GM18867 (cell line): ENCODE data around the gene RAF1.

Experiments
- ATAC-seq: cut with Tn5 transposase; IDR thresholded peaks from one replicate; pipeline ENCODE4 v1.9.1; 2021; ENCODE audit warnings: mild to moderate bottlenecking, moderate library complexity; ENCODE audit not compliant: unreplicated experiment

Gene RAF1

DNA sequence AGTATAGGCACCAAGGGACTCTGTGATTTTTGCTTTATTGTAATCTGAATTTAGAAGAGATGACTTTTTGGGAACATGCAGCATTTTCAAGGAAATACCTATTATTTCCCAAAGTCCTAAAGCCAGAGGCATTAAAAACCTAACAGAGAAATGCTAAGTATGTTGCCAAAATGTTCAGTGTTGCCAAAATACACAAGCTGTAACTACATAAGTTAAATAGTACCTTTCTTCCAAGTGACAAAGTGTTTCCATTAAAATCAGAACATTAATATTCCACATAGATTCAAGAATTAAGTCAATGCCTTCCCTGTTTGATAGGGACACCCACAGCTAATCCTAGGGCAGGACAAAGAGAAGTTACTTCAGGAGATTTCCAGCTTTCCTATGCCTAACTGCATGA lies 65.0 kb downstream of the RAF1 start:
- no peak for ATAC-seq

DNA sequence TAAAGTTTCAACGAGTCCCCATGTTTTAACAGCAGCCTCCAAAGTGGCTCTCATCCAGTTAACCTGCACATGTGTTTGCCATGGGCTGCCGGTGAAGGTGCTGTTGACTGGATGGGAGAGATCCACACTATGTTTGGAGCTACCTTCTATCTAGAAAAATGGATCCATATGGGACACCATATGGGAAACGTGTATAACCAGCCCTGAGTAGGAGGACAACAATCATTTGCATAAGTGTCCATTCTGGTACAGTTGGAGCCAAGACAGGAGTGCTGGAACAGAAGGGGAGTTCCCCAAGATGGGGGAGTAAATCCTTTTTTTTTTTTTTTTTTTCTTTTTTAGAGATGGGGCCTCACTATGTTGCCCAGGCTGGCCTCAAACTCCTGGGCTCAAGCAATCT lies 70.4 kb downstream of the RAF1 start:
- no peak for ATAC-seq

DNA sequence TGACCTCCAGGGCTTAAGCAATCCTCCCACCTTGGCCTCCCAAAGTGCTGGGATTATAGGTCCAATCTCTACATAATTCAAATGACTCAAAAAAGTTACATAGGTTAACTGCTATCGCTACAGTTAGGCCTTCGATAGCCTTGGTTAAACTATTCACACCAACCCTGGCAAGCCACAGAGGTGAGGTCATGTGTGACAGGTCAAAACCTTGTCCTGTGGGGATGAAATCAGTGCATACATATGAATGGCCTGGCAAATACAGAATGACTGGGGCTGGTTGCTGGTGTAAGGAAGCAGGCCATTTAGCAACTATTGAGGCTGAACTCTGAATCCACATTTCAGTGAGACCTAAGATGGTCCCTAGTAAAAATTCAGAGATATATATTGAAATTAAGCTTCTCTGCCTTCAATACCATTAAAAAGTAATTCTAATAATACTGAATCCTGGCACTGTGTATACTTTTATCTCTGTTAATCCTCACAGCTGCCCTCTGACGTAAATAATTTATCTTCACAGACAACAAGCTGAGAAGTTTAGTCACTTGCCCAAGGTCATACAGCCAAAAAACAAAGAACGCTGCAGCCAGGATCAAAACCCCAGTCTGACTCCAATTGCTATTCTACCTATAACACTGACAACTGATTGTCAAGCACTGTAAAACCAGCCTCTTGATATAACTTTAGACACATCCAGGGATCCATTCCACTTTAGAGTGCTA lies 71.8 kb downstream of the RAF1 start:
- ATAC-seq, result no peak

- ATAC-seq, result no peak
Measured at GRCh38 chr3:12591456-12591855, 72.5 kb downstream of the RAF1 start.

- no peak for ATAC-seq
Measured at GRCh38 chr3:12590096-12590495, 73.8 kb downstream of the RAF1 start.

- no peak for ATAC-seq
Measured at GRCh38 chr3:12588039-12589009, 75.6 kb downstream of the RAF1 start.

DNA sequence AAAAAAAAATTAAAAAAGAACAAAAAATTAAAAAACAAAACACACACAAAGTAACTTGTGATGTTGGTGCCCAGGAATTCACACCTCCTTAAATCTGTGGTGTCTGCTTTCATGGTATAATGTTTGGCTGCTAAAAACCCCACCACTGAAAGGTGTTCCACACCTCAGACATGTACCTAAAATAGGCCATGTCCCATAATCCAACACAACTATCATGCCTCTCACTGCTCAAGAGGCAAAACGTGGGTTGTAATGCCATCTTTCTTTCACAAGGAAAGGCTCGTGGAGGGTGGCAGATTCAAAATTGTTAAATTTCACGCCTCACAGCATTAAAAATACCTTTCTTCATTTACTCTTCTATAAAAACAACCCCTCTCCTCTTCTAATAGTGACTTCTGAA lies 77.5 kb downstream of the RAF1 start:
- ATAC-seq, result peak; percentile 11

DNA sequence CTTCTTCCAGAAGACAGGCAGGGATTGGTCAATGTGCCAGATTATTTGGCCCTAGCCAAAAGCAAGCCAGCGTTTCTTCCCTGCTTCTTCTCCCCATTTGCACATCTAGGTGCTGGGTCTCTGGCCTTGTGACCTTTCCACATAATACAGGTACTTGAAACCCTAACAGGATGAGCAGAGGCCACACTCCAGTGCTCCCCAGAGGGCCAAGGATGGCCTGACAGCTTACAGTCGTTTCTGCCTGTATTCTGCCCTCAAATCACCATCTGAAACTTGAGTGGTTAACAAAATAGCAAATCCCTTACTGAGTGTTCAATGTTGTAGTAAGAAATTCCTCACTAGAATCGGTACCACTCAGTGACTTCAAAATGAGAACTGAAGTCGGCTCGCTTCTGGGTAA lies 77.9 kb downstream of the RAF1 start:
- ATAC-seq, result peak; percentile 58

DNA sequence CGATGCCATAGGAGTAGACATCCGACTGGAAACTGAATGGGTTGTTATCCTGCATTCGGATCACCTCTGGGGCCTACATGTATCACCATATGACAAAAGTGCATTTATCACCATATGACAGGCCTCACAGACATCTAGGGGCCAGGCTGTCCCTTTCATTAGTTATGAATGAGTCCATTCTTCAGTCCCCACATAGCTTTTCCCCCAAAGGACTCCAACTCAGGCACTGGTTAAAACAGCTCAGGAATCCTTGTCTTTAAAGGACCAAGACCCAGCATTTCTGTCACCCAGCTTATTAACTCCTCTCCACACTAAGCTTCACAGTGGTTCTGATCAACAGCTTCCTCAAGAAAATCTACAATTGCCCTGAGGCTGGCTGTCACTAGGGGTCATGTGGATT lies 78.7 kb downstream of the RAF1 start:
- no peak for ATAC-seq

GRCh38 chr3:12584083-12584482 lies 79.8 kb downstream of the RAF1 start:
- no peak for ATAC-seq

DNA sequence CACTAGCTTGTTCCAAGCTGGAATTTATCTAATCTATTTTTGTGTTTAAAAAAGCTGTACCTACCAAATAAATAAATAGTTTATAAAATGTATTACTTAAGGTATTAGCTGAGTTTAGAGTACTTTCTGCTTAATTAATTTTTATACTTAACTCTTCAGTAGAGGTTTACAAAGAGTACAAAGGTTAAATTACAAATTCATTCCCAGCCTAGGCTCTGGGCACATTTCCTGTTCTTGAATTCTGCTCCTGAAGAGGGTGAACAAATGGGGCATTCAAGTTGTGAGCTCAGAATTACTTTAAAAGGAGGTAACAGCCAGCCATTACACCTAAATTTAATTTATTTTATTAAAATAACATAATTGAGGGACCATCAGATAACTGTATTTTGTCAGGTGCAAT lies 80.6 kb downstream of the RAF1 start:
- no peak for ATAC-seq

DNA sequence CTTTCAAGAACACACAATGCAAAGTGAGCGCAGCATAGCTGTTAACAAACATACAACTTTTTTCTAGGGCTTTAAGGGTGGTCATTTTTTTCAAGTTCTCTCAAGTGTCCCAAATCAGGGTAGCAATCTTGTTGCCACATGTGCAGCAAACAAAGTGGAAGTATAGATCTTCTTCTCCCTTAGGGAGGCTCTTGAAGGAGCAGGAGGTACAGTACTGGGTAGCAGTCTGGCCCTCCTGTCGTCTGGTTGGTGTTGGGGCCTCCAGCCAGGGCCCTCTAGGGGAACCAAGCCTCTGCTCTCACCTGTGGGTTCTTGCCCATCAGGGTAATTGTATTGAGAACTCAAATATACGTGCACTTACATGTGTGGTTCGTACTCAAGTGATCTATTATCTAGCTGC lies 81.2 kb downstream of the RAF1 start:
- ATAC-seq, result no peak

DNA sequence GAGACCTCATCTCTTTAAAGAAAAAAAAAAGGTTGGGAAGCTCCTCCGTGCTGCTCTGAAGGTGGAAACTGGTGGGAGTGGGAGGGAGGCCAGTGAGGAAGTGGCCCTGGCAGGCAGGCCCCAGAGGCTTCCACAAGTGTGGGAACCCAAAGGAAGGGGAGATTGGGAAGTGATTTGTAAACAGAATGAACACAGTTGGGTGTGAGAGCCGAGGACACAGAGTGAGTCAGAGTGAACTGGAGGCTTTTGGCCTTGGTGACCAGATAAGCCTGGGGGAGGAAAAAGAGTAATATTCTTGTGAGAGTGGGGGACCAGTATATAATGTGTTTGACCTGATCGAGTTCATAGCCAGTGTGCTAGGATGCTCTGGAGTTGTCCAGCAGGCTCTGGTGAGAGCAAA lies 84.0 kb downstream of the RAF1 start:
- no peak for ATAC-seq

DNA sequence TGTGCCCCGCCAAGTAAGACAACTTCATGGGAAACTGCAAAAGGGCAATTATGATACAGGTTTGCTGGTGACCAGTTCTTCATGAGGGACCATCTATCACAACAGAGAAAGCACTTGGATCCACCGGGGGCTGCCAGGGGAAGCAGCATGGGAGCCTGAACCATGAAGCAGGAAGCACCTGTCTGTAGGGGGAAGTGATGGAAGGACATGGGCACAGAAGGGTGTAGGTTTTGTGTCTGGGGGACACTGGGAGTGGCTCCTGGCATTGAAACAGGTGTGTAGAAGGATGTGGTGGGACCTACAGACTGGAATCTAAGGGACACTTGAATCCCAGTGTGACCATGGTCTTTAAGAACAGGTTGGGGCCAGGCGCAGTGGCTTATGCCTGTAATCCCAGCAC lies 84.5 kb downstream of the RAF1 start:
- ATAC-seq, result no peak

DNA sequence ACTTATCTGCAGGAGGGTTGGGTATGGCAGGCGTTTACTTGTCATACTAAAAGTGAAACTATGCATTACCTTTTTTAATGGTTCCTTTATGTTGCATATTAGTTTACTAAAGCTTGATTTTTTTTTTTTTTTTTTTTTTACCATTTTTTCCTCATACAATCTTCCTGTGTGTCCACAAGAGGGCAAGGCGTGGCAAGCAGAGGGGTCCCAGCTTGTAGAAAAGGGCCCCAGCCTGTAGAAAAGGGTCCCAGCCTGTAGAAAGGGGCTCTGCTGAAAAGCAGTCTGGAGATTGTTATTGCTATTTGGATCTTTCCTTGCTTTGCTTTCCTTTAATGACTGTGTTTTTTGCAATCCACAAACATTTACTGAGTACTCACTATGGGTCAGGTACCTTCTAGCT lies 85.2 kb downstream of the RAF1 start:
- no peak for ATAC-seq

DNA sequence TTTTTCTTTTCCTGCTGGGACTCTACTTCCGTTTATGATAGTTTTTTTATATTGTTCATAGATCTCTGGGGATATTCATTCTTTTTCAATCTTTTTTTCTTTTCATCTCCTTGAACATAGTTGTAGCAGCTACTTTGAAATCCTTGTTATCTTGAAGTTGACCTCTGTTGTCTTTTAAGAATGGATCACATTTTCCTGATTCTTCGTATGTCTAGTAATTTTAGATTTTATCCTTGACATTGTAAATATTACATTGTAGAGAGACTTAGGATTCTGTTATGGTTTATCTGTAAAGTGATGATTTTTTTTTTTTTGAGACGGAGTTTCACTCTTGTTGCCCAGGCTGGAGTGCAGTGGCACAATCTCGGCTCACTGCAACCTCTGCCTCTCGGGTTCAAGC lies 86.5 kb downstream of the RAF1 start:
- no peak for ATAC-seq

- ATAC-seq, result no peak
Measured at GRCh38 chr3:12574661-12575060, 89.3 kb downstream of the RAF1 start.

DNA sequence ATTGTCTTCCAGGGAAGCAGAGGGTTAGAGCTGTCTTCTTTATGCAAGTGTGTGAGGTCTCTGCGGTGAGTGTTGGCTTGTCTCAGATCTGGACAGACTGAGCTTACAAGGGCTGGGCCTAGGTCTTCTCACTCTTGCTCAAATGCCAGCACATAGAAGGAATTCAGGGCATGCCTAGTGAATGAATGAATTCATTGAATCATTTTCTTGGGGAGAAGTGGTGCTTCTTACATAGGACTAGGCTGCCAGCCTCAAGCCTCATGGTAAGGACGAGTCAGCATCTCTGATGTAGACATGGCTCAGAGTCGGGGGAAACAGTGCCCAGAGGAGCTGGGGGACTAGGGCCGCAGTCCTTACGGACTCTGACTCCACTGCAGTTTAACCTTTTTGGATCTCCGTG lies 89.8 kb downstream of the RAF1 start:
- ATAC-seq, result no peak

- no peak for ATAC-seq
Measured at GRCh38 chr3:12571986-12572385, 91.9 kb downstream of the RAF1 start.

DNA sequence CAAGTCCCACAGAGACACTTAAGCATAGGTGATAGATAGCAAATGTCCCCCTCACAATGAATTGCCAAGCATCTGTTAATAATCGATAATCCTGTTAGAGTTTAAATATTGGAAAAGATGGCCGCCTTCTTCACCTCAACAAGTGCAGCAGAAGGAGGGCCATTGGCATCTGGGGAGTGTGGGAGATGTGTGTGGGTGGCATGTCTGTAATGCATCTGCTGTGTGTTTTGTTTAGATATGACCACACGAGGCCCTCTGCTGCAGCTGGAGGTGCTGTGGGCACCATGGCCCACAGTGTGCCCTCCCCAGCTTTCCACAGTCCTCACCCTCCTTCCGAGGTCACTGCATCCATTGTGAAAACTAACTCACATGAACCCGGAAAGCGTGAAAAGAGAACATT lies 94.1 kb downstream of the RAF1 start:
- no peak for ATAC-seq

DNA sequence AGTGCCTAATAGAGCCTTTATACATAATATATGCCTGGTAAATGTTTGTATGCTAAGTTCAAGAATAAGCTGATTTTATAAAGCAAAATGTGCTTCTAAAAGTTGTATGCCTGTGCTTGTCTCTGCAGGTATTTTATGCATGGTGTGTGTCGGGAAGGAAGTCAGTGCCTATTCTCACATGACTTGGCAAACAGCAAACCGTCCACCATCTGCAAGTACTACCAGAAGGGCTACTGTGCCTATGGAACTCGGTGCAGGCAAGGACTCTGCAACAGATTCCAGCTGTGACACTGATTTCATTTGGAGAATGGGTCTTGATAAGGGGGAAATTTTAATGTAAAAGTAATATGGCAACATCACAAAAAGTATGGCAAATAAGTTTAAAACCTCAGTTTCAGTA lies 95.2 kb downstream of the RAF1 start:
- ATAC-seq, result no peak

- no peak for ATAC-seq
Measured at GRCh38 chr3:12566976-12567375, 96.9 kb downstream of the RAF1 start.
